Amniotic epithelial cell (primary cell): ENCODE data around the gene LRIT2.
"Not testable (repeated sequence)": the region's sequence is repeated elsewhere in the genome, so short reads cannot be mapped to it uniquely, and the experiment has no call there.

ENCODE experiments used
- DNase-seq: peaks from one replicate; pipeline ENCODE4 v3.0.0-alpha.2; 2010; ENCODE audit warnings: low read depth

The LRIT2 gene

DNA sequence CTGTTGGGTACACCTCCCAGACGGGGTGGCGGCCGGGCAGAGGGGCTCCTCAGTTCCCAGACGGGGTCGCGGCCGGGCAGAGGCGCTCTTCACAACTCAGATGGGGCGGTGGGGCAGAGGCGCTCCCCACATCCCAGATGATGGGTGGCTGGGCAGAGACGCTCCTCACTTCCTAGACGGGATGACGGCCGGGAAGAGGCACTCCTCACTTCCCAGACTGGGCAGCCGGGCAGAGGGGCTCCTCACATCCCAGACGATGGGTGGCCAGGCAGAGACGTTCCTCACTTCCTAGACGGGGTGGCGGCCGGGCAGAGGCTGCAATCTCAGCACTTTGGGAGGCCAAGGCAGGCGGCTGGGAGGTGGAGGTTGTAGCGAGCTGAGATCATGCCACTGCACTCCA lies 45.0 kb downstream of the LRIT2 start:
- not testable (repeated sequence) for DNase-seq

DNA sequence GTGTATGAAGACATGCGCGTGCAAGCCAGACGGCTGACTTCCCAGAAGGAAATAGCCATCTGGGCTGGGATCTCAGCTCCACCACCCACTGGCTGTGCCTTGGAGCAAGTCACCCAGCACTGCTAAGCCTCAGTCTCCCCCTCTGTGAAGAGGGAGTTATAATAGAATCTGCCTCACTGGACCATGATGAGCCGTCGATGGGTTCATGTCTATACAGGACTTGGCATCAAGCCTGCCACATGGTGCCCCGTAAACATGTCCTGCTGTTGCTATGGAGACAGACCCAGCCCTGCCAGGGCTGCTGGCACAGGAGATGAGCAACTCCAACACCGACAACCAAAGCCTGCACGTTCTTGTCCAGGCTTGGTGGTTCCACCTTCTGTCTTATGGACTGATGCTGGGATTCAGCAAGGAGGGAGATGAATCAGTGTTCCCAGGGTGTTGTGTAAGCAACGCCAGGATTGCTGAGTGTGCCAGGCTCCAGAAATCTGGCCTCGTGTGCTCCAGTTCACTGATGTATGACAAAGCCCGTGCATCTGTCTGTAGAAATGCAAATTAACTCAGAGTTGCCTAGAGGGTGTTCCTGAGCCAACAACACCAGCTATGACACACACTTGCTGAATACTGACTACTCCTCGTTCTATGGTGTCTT lies 46.2 kb downstream of the LRIT2 start:
- peak; percentile 79 for DNase-seq

GRCh38 chr10:84178160-84178609 lies 47.2 kb downstream of the LRIT2 start:
- no peak for DNase-seq

DNA sequence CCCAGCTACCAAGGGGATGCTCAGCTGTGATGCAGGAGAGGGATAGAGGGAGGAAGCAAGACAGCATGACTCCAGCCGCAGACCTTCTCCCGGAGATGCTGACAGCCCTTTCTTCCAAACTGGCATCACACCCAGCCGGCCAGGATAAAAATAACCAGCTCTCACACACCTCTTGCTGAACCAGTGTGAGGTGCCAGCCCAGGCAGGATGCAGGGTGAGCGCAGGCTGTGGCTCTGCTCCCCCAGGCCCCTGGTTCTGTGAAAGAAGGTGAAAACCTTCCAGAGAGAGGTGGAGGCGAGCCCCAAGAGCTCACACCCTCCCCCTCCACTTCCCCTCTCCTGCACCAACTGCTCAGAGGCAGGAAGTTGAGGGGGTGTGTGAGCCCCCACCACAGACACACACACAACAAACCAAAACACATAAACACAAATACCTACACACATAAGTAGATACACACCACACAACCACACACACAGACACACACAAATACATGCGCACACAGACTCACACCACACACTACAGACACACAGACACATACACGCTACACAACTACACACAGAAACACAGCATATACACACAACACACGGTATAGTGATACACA lies 47.7 kb downstream of the LRIT2 start:
- no peak for DNase-seq

DNA sequence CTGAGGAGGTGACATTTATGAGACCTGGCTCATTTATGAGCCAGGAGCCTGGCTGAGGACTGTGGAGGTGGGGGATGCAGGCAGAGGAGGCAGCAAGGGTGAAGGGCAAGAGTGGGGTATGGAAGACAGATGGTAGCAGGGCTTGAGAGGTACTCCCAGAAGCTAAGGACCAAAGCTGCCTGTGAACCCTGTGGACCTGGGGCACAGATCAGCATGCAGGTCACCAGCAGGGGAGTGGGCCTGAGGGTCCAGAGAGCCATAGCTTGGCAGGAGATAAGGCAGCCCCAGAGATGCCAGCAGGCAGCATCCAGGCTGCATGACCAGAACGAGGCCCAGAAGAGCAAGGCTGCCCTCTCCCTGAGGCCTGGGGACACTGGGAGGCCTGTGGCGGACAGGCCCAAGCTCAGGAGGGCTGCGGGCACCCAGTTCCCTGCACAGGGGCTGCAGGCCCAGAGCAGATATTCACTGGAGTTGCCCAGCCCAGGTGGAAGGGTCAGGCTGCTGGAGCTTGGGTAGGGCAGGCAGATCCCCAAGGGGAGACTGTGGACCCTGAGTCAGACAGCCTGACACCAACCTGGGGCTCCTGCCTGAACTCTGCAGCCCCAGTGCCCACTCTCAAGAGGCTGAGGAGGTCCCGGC lies 48.4 kb downstream of the LRIT2 start:
- DNase-seq = no peak

- no peak for DNase-seq
Observed at GRCh38 chr10:84176351-84176750, 49.0 kb downstream of the LRIT2 start.

GRCh38 chr10:84175436-84175835 lies 49.9 kb downstream of the LRIT2 start:
- DNase-seq = no peak

DNA sequence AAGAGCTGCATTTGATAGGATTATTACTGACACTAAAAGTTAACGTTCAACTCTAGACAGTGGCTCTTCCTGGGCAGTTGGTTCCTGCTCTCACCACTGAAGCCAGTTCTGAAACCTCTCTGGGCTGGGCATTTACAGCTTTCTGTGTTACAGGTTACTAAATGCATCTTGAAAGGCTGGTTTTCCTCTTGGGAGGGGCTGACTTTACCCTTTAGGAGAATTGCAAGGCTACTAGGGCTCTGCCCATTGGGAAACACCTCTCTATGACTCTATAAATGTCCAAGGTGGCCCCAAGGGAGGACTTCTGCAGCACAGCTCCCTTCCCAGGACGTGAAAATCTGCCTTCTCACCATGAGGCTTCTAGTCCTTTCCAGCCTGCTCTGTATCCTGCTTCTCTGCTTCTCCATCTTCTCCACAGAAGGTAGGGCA lies 51.8 kb downstream of the LRIT2 start, which contains the start of gene GPR15LG:
GPR15LG (plus strand) TSS at position 301 of the 429 bp plus-strand sequence; CDS start at position 352, 51 bp downstream.
- DNase-seq = no peak

GRCh38 chr10:84172467-84173356 lies 52.6 kb downstream of the LRIT2 start:
- DNase-seq = no peak

- DNase-seq = not testable (repeated sequence)
Observed at GRCh38 chr10:84171700-84172466, 53.5 kb downstream of the LRIT2 start.

GRCh38 chr10:84171237-84171636 lies 54.1 kb downstream of the LRIT2 start:
- not testable (repeated sequence) for DNase-seq
